GM12891 (cell line): ENCODE data around the gene PGAM2. TPM values are rescaled to one million over a fixed set of nuclear protein-coding genes. Genes with fewer than 3 reads are reported as not detected.

Experiments
- DNase-seq: peaks from one replicate; pipeline ENCODE4 v3.0.0; 2011; ENCODE audit warnings: low spot score; ENCODE audit not compliant: insufficient read length
- FAIRE-seq: peaks from 2 replicates; lab custom pipeline; 2011; peaks lifted over from hg19 to GRCh38; lab: Jason Lieb, UNC
- PAX5 ChIP-seq: IDR thresholded peaks from 2 replicates; pipeline ENCODE4 v1.6.1; 2011; ENCODE audit warnings: low read length, moderate library complexity, mild to moderate bottlenecking; ENCODE audit not compliant: insufficient read depth, severe bottlenecking
- POLR2A ChIP-seq: IDR thresholded peaks from 2 replicates; pipeline ENCODE4 v1.6.1; 2011; ENCODE audit warnings: low read depth, low read length, control low read depth
- POLR2AphosphoS5 ChIP-seq: IDR thresholded peaks from 2 replicates; pipeline ENCODE4 v1.6.1; 2011; ENCODE audit warnings: low read depth, low read length, control low read depth
- POU2F2 ChIP-seq: IDR thresholded peaks from 2 replicates; pipeline ENCODE4 v1.6.1; 2011; ENCODE audit warnings: low read depth, mild to moderate bottlenecking, control low read depth, low read length, moderate library complexity
- SPI1 ChIP-seq: IDR thresholded peaks from 2 replicates; pipeline ENCODE4 v1.6.1; 2011; ENCODE audit warnings: low read depth, low read length, control low read depth
- TAF1 ChIP-seq: IDR thresholded peaks from 2 replicates; pipeline ENCODE4 v1.6.1; 2011; ENCODE audit warnings: low read depth, low read length, control low read depth
- polyA plus RNA-seq: library from polyadenylated mRNA; unstranded; fragments of >200 nt; gene quantifications from one replicate; pipeline ENCODE4 v1.2.1, GENCODE V29; 2012; ENCODE audit warnings: low read depth, missing spikeins, inconsistent platforms; ENCODE audit not compliant: missing spikeins

PGAM2 gene
- polyA plus RNA-seq, result not detected

DNA sequence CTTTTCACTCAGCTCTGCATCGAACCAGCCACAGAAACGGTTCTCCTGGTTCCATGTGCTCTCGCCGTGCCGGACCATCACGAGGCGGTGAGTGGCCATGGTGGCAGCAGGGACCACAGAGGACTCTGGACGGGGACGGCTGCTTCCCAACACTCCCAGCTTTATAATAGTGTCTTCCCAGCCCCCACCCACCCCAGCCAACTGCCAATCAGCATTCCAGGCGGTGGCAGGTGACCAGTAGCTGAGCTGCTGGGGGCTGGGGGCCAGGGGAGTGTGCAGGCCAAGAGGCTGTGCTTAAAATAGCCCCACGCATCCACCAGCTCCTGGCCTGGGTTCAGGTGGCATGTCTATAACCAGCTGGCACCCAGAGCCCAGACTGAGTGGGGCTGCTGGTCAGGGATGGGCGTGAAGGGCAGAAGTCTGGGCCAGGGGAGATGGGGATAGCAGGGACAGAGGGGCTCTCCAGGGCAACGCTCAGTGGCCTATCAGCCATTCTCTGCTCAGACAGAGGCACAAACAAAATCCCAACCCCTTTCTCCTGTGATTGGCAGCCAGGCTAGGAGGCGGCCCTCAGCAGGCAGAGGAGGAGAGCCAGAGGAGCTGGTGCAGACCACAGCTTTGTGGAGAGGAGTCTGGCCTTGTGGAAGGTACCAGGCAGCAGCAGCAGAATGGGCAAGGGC is at the start of gene PGAM2:
PGAM2 (minus strand) TSS at position 137 of the 680 bp plus-strand sequence; CDS start at position 99, 38 bp downstream.
- FAIRE-seq, result peak; percentile 20
- TF ChIP-seq SPI1, result no peak
- TF ChIP-seq POLR2AphosphoS5, result peak; percentile 57; the same call in 1 of the 2 replicates
- no peak for DNase-seq

- TF ChIP-seq POU2F2, result no peak
- TF ChIP-seq SPI1, result no peak
- TF ChIP-seq POLR2AphosphoS5, result no peak
- TF ChIP-seq POLR2A, result no peak
- no peak for TF ChIP-seq TAF1
- no peak for TF ChIP-seq PAX5
- DNase-seq (no peak), FAIRE-seq (no peak)
These were observed 49.4 kb upstream of the PGAM2 start for GRCh38 chr7:44114586-44115310.

GRCh38 chr7:44113764-44114354 is 48.5 kb upstream of the PGAM2 start:
- no peak for FAIRE-seq
- DNase-seq, result no peak
- no peak for TF ChIP-seq PAX5
- no peak for TF ChIP-seq POLR2AphosphoS5
- no peak for TF ChIP-seq POU2F2
- no peak for TF ChIP-seq TAF1
- no peak for TF ChIP-seq SPI1
- no peak for TF ChIP-seq POLR2A

- FAIRE-seq, result no peak
- DNase-seq, result no peak
- TF ChIP-seq PAX5, result no peak
- TF ChIP-seq TAF1, result no peak
- TF ChIP-seq POU2F2, result no peak
- no peak for TF ChIP-seq SPI1
- no peak for TF ChIP-seq POLR2A
- TF ChIP-seq POLR2AphosphoS5, result no peak; the same call in 1 of the 2 replicates
These were observed 47.8 kb upstream of the PGAM2 start for GRCh38 chr7:44112997-44113763.

DNA sequence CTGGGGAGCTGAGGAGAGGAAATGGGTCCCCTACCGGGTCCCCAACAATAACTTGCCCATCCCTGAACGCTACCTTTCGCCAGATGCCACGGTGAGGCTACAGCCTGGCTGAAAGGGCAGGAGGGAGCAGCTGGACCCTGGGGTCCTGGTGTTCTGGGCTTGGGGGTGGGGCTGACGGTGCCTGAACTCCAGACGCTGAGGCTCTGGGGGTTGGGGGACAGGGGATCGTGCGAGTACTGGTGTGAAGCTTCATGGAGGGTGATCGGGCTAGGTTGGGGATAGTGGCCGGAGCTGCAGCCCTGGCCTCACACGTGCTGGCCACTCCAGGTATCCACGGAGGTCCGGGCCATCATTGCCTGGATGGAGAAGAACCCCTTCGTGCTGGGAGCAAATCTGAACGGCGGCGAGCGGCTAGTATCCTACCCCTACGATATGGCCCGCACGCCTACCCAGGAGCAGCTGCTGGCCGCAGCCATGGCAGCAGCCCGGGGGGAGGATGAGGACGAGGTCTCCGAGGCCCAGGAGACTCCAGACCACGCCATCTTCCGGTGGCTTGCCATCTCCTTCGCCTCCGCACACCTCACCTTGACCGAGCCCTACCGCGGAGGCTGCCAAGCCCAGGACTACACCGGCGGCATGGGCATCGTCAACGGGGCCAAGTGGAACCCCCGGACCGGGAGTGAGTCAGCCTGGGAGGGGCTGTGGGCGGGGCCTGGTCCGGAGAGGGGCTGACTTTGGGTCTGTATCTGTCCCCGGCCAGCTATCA is 47.0 kb upstream of the PGAM2 start:
- FAIRE-seq (no peak), DNase-seq (no peak)
- TF ChIP-seq POLR2AphosphoS5 (no peak), TAF1 (no peak), PAX5 (no peak), SPI1 (no peak), POU2F2 (no peak), POLR2A (no peak)

DNA sequence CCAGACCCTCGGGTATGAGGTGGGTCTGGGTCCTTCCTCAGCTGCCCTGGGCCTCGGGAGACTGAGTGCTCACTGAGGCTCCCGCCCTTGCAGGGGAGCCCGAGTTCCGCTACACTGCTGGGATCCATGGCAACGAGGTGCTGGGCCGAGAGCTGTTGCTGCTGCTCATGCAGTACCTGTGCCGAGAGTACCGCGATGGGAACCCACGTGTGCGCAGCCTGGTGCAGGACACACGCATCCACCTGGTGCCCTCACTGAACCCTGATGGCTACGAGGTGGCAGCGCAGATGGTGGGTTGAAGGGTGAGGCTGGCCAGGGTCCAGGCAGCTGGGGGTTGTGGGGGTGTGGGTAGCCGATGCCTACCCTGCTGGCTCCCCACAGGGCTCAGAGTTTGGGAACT is 46.4 kb upstream of the PGAM2 start:
- DNase-seq, result no peak
- no peak for FAIRE-seq
- TF ChIP-seq TAF1 (no peak), PAX5 (no peak), POLR2A (no peak), POLR2AphosphoS5 (no peak), POU2F2 (no peak), SPI1 (no peak)

DNA sequence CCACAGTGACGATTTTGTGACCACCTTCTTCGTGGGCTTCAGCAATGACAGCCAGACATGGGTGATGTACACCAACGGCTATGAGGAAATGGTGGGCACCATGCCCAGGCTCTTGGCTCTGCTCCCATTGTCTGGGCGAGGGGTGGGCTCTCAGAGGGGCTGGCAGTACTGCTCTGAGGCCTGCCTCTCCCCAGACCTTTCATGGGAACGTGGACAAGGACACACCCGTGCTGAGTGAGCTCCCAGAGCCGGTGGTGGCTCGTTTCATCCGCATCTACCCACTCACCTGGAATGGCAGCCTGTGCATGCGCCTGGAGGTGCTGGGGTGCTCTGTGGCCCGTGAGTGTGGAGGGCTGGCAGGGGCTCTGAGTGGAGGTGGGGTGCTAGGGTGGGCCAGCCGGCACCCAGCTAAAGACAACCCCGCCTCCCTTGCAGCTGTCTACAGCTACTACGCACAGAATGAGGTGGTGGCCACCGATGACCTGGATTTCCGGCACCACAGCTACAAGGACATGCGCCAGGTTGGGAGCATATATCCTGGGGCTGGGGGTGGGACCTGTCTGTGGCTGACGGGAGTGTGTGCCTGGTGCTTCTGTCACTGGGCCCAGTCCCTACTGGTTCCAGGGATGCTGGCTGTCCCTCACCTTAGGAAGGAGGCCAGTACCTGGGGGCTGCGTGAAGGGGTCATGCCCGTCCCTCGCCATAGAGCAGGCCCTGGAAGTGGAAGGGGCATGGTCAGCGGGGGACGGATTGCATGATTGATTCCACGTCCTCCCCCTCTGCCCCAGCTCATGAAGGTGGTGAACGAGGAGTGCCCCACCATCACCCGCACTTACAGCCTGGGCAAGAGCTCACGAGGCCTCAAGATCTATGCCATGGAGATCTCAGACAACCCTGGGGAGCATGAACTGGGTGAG is 45.6 kb upstream of the PGAM2 start:
- FAIRE-seq, result no peak
- no peak for TF ChIP-seq POU2F2
- TF ChIP-seq PAX5, result no peak
- TF ChIP-seq POLR2AphosphoS5, result no peak
- TF ChIP-seq POLR2A, result no peak
- no peak for TF ChIP-seq TAF1
- no peak for TF ChIP-seq SPI1
- no peak for DNase-seq

- FAIRE-seq, result no peak
- no peak for DNase-seq
- TF ChIP-seq POU2F2 (no peak), TAF1 (no peak), POLR2A (no peak), POLR2AphosphoS5 (no peak), PAX5 (no peak), SPI1 (no peak)
These were observed 44.6 kb upstream of the PGAM2 start for GRCh38 chr7:44109991-44110390.
